K562 (cell line): ENCODE results near the gene CDHR2. TPM values are rescaled to one million over a fixed set of nuclear protein-coding genes. Genes with fewer than 3 reads are reported as not detected.
A peak's percentile ranks its signal among the peaks of the same experiment; 100 is the strongest.

Source experiments
- AFF4 ChIP-seq: sonication (generic); formaldehyde crosslinking; IDR thresholded peaks from 2 replicates; pipeline ENCODE4 v1.8.0; 2023; ENCODE audit warnings: mild to moderate bottlenecking, missing genetic modification reagents
- CEBPB ChIP-seq: fragments of 450-650 bp; IDR thresholded peaks from 2 replicates; pipeline ENCODE4 v1.6.1; 2016; ENCODE audit warnings: missing genetic modification characterization, missing compliant biosample characterization
- CHCHD3 ChIP-seq: fragments of 250-450 bp; sonication (Bioruptor Pico); IDR thresholded peaks from 2 replicates; pipeline ENCODE4 v2.1.2; 2022; ENCODE audit warnings: mild to moderate bottlenecking
- FOXJ3 ChIP-seq: sonication (generic); formaldehyde crosslinking; IDR thresholded peaks from 2 replicates; pipeline ENCODE4 v1.4.0; 2020; ENCODE audit warnings: mild to moderate bottlenecking, missing genetic modification reagents
- HDAC1 ChIP-seq, 2 experiments: fragments of 450-650 bp; IDR thresholded peaks; 2 replicates each; pipeline ENCODE4 v1.6.1; 2016 to 2017; ENCODE audit warnings: inconsistent platforms in 1 of 2, mild to moderate bottlenecking in 1 of 2, moderate library complexity in 1 of 2
- HNRNPL ChIP-seq: fragments of 200-400 bp; formaldehyde crosslinking; IDR thresholded peaks from 2 replicates; pipeline ENCODE4 v1.6.1; 2017; ENCODE audit warnings: low read depth, mild to moderate bottlenecking, low read length
- IFI16 ChIP-seq: fragments of 250-450 bp; sonication (Bioruptor Pico); IDR thresholded peaks from 2 replicates; pipeline ENCODE4 v2.1.2; 2022; ENCODE audit warnings: mild to moderate bottlenecking, inconsistent platforms
- KLF6 ChIP-seq: fragments of 250-450 bp; sonication (Bioruptor Pico); IDR thresholded peaks from 2 replicates; pipeline ENCODE4 v1.4.0; 2020; ENCODE audit warnings: mild to moderate bottlenecking, moderate library complexity, borderline replicate concordance
- NCOR1 ChIP-seq: fragments of 450-650 bp; IDR thresholded peaks from 2 replicates; pipeline ENCODE4 v1.6.1; 2016; ENCODE audit warnings: mild to moderate bottlenecking, moderate library complexity
- NRF1 ChIP-seq, 2 experiments: fragments of 450-650 bp; IDR thresholded peaks in 1 of 2; conservative IDR thresholded peaks in 1 of 2; 2 replicates each; pipeline ENCODE4 v1.6.1; 2014; ENCODE audit warnings: mild to moderate bottlenecking in 2 of 2
- PREB ChIP-seq: sonication (generic); formaldehyde crosslinking; IDR thresholded peaks from 2 replicates; pipeline ENCODE4 v1.8.1; 2023; ENCODE audit warnings: mild to moderate bottlenecking, missing genetic modification reagents
- PRPF4 ChIP-seq: fragments of 200-400 bp; formaldehyde crosslinking; IDR thresholded peaks from one replicate; pipeline ENCODE4 v1.6.1; 2017; ENCODE audit warnings: low read length, low read depth, mild to moderate bottlenecking; ENCODE audit not compliant: insufficient read depth, poor library complexity, severe bottlenecking
- SMC3 ChIP-seq: conservative IDR thresholded peaks from 2 replicates; pipeline ENCODE4 v1.6.1; 2011; ENCODE audit warnings: low read depth, low read length, improper control_type of control experiment; ENCODE audit not compliant: insufficient read depth
- TGIF2 ChIP-seq: sonication (generic); formaldehyde crosslinking; IDR thresholded peaks from 2 replicates; pipeline ENCODE4 v1.8.1; 2022; ENCODE audit warnings: mild to moderate bottlenecking, missing genetic modification reagents, moderate library complexity
- TOE1 ChIP-seq, 2 experiments: fragments of 450-650 bp in 1 of 2; sonication (generic) in 1 of 2; formaldehyde crosslinking in 1 of 2; IDR thresholded peaks; 2 replicates each; pipeline versions ENCODE4 v1.7.1 to v1.8.0; 2016 to 2022; ENCODE audit warnings: borderline replicate concordance in 2 of 2, mild to moderate bottlenecking in 2 of 2, antibody characterized with exemption in 1 of 2, inconsistent platforms in 1 of 2, low read depth in 1 of 2, missing genetic modification reagents in 1 of 2, moderate library complexity in 1 of 2
- U2AF1 ChIP-seq: fragments of 200-400 bp; formaldehyde crosslinking; optimal IDR thresholded peaks from 2 replicates; pipeline ENCODE3; 2017; ENCODE audit warnings: mild to moderate bottlenecking, low read depth, low read length, moderate library complexity
- ZNF224 ChIP-seq: sonication (generic); formaldehyde crosslinking; IDR thresholded peaks from 2 replicates; pipeline ENCODE4 v1.8.0; 2022; ENCODE audit warnings: mild to moderate bottlenecking, missing genetic modification reagents
- ZNF395 ChIP-seq: fragments of 200-800 bp; sonication (Bioruptor generic); IDR thresholded peaks from 2 replicates; pipeline ENCODE4 v1.6.1; 2017; ENCODE audit warnings: missing genetic modification characterization, missing compliant biosample characterization
- ZNF79 ChIP-seq: fragments of 250-450 bp; sonication (Bioruptor Pico); IDR thresholded peaks from 2 replicates; pipeline ENCODE4 v1.4.0; 2020; ENCODE audit warnings: low read depth, mild to moderate bottlenecking, moderate library complexity
- polyA plus RNA-seq, 8 experiments: library from polyadenylated mRNA; depleted of rRNA in 4 of 8; stranded (reverse) in 5 of 8; unstranded in 3 of 8; fragments of >200 nt; fragmentation: Nextera tagmentation in 2 of 8; fragmentation: Illumina TruSeq in 1 of 8; extraction: Ambion mirVana in 2 of 8; extraction: Trizol in 1 of 8; gene quantifications; 2 replicates each; pipeline versions ENCODE4 v1.2.1 to v1.2.3, GENCODE V29; 2011 to 2014; ENCODE audit warnings: inconsistent platforms in 1 of 8, missing spikeins in 1 of 8
- total RNA-seq, 7 experiments: library from RNA; depleted of rRNA in 6 of 7; stranded (reverse); fragments of >200 nt in 6 of 7; fragmentation: Illumina TruSeq in 2 of 7; extraction: Trizol in 2 of 7; gene quantifications; 2 replicates each; pipeline versions ENCODE4 v1.2.1 to v1.2.3, GENCODE V29; 2011 to 2021; ENCODE audit warnings: low replicate concordance in 1 of 7

Gene CDHR2
- total and polyA plus RNA-seq, 9 of the 15 experiments (the other 6 are each of a cell fraction or from before 2014, with no cell fraction given) = 0.01 to 0.62 (median 0.09) TPM; not detected in 2

- TF ChIP-seq HDAC1 (IDR thresholded peaks at IDR 0.05) = no peak; a peak in 1 of 4 replicates
- TF ChIP-seq PRPF4 = no peak
- no peak for TF ChIP-seq IFI16
- TF ChIP-seq ZNF395 (CRISPR knock-in tag) = peak; percentile 55; the same call in 1 of the 2 replicates
- TF ChIP-seq CEBPB (tag) = no peak
- no peak; the same call in 1 of the 2 replicates for TF ChIP-seq KLF6
- no peak for TF ChIP-seq HNRNPL
- TF ChIP-seq ZNF224 (CRISPR knock-in tag) = no peak
- TF ChIP-seq SMC3 = no peak
- no peak for TF ChIP-seq TGIF2 (CRISPR knock-in tag)
- no peak for TF ChIP-seq NCOR1
- TF ChIP-seq NRF1 (conservative IDR thresholded peaks at IDR 0.05 in 1 of 2, IDR thresholded peaks at IDR 0.05 in 1 of 2) = peak; percentile 83 to 86
- TF ChIP-seq U2AF1 = no peak
- peak; percentile 15; the same call in 1 of the 2 replicates for TF ChIP-seq CHCHD3 (CRISPR knock-in tag)
- TF ChIP-seq AFF4 (CRISPR knock-in tag) = no peak
- TF ChIP-seq FOXJ3 (CRISPR knock-in tag) = no peak
- TF ChIP-seq ZNF79 = no peak
- TF ChIP-seq PREB = no peak
- TF ChIP-seq TOE1 (IDR thresholded peaks at IDR 0.05; ENCODE audit: borderline replicate concordance) = no peak
- TF ChIP-seq TOE1 (CRISPR knock-in tag; IDR thresholded peaks at IDR 0.05; ENCODE audit: borderline replicate concordance, low read depth) = no peak
These were observed 5.5 kb upstream of the CDHR2 start (continued) for GRCh38 chr5:176543428-176544182.
